HT1080 (cell line): Measurements from ENCODE around the gene WNT5B. TPM values are rescaled to one million over a fixed set of nuclear protein-coding genes. Genes with fewer than 3 reads are reported as not detected.

Experiments
- DNase-seq: peaks from one replicate; pipeline ENCODE4 v3.0.0-alpha.2; 2015; ENCODE audit warnings: low read depth
- total RNA-seq: library from RNA; depleted of rRNA; stranded (reverse); fragments of >200 nt; shearing (Covaris generic); gene quantifications from 2 replicates; pipeline ENCODE4 v1.2.3, GENCODE V29; 2014

WNT5B gene
- total RNA-seq, 1 experiment from 2014 or later = 31.4 TPM

DNA sequence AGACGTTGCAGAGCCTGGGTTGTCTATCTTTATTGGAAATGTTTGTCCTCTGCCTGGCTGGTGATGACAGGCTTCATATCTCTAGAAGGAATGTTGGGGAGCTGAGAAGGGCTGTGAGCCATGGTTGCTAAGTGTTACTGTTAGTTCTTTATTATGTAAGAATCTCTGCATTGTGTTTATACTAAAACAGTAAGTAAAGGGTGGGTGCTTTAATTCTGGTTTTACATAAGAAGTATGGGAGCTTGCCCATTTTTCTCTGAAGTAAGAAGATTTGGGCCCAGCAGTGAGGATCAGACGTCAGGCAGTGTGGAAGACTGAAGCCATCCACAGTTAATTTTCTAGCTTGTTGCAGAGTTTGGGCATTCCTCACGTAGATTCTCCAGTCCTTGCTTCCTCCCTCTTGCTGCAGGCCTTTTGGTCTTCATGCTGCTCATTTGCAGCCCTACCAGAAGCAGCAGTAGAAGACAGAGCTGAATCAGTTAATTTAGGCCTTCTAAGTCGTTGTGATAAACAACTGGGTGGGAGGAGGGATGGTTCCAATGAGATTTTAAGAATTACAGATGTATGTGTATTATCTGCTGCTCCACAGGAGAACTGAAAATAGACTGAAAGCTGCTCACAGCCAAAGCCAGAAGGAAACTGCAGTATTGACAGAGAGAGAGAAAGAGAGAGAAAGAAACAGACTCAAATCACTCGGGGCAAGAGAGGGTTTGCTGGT is 21.4 kb downstream of the WNT5B start:
- DNase-seq = no peak

- DNase-seq = no peak
These were observed 21.9 kb downstream of the WNT5B start for GRCh38 chr12:1650978-1651361.

GRCh38 chr12:1651946-1652345 is 22.9 kb downstream of the WNT5B start:
- DNase-seq = no peak

- DNase-seq = no peak
These were observed 26.3 kb downstream of the WNT5B start for GRCh38 chr12:1655225-1655788.

DNA sequence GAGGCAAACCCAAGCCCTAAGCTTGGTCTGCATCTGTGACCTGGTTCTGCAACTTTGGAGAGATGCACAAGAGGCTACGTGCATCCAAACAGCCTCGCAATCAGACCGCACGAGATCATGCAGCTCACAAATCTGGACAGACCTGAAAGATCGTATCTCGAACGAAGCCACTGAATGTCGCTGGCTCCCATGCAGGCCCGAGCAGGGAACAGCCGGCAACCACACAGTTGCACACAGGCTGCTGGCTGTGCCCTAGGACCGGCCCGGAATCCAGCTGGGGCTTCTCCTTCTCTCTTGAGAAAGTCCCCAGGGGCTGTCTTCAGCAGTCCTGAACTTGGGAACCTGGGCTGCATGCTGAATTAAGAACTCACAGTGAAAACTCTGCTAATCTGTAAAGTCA is 27.9 kb downstream of the WNT5B start:
- no peak for DNase-seq

GRCh38 chr12:1657688-1658087 is 28.7 kb downstream of the WNT5B start:
- DNase-seq = peak; percentile 24

DNA sequence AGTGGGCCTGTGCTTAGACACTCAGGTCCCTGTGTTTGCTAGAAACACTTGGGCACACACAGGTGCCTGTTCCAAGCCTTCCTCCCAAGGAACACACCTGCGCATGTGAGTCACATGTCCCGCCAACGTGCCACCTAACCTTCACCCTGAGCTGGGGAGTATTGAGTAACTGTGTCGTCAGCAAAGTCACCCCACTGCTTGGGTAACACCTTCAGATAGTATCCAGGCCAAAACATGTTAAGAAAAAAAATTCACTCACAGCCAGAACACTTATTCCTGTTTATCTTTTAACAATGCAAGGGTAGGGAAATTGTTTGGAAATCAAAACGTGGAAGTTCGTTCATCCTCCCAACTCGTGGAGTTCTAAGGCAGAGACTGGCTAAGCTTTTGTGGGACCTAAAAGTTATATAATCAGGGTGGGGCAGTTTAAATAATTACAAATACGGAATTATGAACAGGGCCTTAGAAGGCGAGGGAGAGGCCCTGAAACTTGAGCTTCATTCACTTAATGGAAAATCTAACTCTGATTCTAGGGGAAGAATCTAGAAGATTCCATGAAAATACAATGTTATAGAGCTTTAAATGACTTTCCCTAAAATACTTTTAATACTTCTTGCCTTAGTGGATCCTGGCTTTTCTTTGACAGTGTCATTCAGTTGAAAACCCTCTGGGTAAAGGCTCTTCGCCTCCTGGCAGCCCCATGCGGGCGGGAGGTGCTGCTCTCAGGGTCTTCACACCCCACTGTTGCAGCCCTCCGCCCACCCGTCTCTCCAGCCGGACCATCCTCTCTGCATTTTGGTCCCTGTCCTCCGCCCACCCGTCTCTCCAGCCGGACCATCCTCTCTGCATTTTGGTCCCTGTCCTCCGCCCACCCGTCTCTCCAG is 31.5 kb downstream of the WNT5B start:
- DNase-seq = no peak

- peak; percentile 97 for DNase-seq
These were observed 32.7 kb downstream of the WNT5B start for GRCh38 chr12:1661553-1662335.

GRCh38 chr12:1662761-1663439 is 33.9 kb downstream of the WNT5B start:
- DNase-seq = no peak

GRCh38 chr12:1663440-1664132 is 34.6 kb downstream of the WNT5B start:
- DNase-seq = no peak

DNA sequence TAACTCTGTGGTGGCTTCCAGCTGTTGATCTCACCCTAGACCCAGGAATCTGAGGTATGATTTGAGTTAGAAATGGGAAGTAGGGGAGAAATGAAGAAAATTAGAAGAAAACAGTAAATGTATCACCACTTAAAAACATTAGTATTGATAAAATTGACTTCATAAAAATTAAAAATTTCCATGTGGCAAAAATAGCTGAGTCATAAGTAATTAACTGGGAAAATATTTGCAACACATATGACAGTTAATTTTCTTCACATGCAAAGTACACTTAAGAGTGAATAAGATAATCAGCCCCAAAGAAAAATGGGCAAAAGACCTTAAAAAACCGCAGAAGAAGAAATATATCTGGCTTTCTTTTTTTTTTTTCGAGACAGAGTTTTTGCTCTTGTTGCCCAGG is 36.3 kb downstream of the WNT5B start:
- no peak for DNase-seq

DNA sequence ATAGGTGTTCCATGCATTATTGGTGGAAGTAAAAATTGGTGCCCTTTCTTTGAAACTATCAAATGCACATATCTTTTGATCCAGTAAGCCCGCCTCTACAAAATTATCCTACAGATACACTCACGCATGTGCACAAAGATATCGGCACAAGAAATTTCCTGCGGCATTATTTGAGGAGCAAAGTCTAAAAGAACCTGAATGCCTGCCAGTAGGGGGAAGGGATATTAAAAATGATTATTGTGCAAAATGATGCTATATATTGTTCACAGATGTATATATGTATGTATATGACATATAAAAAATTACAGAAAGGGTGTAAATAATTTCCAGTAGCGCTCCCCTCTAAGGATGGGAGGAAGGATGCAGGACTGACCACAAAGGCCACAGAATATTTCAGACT is 37.2 kb downstream of the WNT5B start:
- no peak for DNase-seq

- no peak for DNase-seq
These were observed 37.7 kb downstream of the WNT5B start for GRCh38 chr12:1666685-1667162.

DNA sequence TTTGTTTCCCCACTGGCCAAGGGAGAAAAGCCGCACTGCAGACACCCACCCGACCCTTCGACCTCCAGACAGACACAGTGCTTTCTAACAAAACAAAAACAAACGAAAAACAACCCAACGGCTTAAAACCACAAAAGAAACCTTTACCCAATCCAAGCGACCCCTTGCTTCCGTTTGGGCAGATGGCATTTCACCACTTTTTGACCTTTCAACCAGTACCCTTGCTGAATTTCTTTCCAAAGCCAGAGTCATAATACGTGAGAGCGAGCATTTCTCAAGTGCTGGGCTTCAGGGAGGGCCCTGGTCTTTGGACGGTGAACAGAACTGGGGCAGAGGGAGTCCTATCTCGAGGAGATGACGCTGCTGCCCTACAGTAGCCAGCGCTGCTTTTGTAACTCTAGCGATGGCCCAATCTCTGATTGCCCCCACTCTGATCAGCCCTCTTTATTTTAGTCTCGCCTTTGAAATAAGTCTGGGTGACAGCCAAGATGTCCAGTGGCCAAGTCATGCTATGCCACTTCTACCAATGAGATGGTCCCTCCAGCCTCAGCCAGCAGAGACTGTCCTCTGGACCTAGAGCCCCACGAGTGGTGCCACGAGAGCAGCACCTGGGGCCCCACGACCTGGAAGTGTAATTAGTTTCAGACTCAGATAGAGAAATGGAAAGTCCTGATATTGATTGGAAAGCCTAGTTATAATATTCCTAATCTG is 40.0 kb downstream of the WNT5B start:
- DNase-seq = no peak

DNA sequence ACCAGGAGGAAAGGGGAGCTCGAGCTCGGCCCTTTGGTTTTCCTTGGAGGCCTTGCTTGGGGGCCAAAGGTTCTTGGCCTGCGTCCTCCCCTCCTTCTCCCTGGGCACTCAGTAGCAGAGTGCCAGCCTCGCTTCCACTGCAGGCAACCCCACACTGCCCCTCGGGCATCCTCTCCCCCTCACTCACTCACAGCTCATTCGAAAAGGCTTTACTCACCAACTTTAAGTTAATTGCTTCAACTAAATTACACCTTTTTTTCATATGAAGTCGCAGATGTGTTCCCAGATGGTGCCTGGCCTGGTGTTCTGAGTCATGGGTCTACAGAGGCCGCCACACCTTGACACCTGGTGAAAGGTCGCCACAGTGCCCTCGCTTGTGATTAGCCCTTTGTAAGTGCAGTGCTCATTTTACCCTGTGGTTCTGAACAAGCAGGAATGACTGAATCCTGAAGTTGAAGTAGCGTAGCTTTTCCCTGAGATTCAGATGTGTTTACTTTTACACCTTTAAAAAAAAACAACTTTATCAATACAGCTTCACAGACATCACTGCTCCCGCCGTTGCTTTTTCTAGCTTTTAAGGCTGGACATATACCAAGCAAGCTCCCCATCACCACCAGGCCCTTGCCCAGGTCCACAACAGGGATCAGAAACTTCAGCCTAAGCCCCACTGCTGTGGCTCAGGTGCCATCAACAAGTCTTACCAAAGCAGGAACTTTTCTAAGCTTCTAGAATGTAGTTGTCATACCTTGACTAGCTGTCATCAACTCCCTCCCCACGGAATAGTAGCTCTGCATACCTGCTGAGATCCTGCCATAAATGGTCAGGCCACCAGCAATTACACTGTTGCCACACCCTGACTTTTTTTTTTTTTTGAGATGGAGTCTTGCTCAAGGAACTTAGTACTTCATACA is 41.6 kb downstream of the WNT5B start:
- no peak for DNase-seq

GRCh38 chr12:1676043-1676442 is 47.0 kb downstream of the WNT5B start:
- DNase-seq = no peak

GRCh38 chr12:1680804-1681492 is 51.9 kb downstream of the WNT5B start:
- peak; percentile 49 for DNase-seq

DNA sequence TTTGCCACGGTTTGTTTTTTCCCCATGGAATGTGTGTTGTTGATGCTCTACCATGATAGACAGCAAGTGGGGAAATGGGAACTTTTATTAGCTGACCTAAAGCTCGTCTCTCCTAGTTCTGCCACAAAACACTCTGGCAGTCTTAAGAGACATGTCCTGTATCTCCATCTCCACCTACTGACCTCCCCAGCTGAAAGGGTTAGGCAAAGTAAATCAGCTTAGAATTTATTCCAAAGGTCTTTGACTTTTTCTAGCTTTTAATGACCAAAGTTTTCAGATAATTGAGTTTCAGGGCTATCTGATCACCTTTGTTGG is 52.4 kb downstream of the WNT5B start:
- no peak for DNase-seq
